ENCODE data around the gene TRIM63. TPM values are rescaled to one million over a fixed set of nuclear protein-coding genes. Genes with fewer than 3 reads are reported as not detected.

The TRIM63 gene
- total RNA-seq, 1 experiment from 2014 or later, result not detected

- Histone ChIP-seq H3K27ac (ENCODE audit: low read depth, low read length, poor library complexity, severe bottlenecking) (no peak overlapping the region), H3K4me3 (ENCODE audit: low read depth, low read length, poor library complexity, severe bottlenecking) (no peak overlapping the region), H3K36me3 (ENCODE audit: insufficient read depth, low read length, poor library complexity, severe bottlenecking) (no peaks in the 10 kb centered on the region), H3K27me3 (replicated peaks; ENCODE audit: insufficient read depth, low read depth, low read length, poor library complexity) (peaks cover 33% of the 10 kb centered on the region), H3K4me1 (ENCODE audit: insufficient read depth, low read length, poor library complexity, severe bottlenecking) (no peaks in the 10 kb centered on the region), H3K9me3 (ENCODE audit: low read depth, low read length, poor library complexity, severe bottlenecking) (no peaks in the 10 kb centered on the region)
- intact Hi-C loops (cut with micrococcal nuclease; ENCODE audit: unreplicated experiment), result no loop called here
- ChIA-PET POLR2A (ENCODE audit: low non-redundant PET) (no interaction called here), CTCF (no interaction called here)
- no peak for DNase-seq (ENCODE audit: low spot score)
- TF ChIP-seq CTCF (conservative IDR thresholded peaks at IDR 0.05; ENCODE audit: low read depth, low read length) (no peak), EZH2 (IDR thresholded peaks at IDR 0.05; ENCODE audit: borderline replicate concordance, low read depth, low read length, poor library complexity, severe bottlenecking) (no peak)
- BruUV-seq (replicated peaks), result no TSS peak
Observed at GRCh38 chr1:26060832-26061574, 6.4 kb downstream of the TRIM63 start.

GRCh38 chr1:26059906-26060305, 7.5 kb downstream of the TRIM63 start:
- Histone ChIP-seq H3K4me1 (ENCODE audit: insufficient read depth, low read length, poor library complexity, severe bottlenecking) (no peaks in the 10 kb centered on the region), H3K27ac (ENCODE audit: low read depth, low read length, poor library complexity, severe bottlenecking) (no peak overlapping the region), H3K27me3 (replicated peaks; ENCODE audit: insufficient read depth, low read depth, low read length, poor library complexity) (peaks cover 40% of the 10 kb centered on the region), H3K4me3 (ENCODE audit: low read depth, low read length, poor library complexity, severe bottlenecking) (no peak overlapping the region), H3K36me3 (ENCODE audit: insufficient read depth, low read length, poor library complexity, severe bottlenecking) (no peaks in the 10 kb centered on the region), H3K9me3 (ENCODE audit: low read depth, low read length, poor library complexity, severe bottlenecking) (no peaks in the 10 kb centered on the region)
- intact Hi-C loops (cut with micrococcal nuclease; ENCODE audit: unreplicated experiment), result no loop called here
- DNase-seq (ENCODE audit: low spot score), result no peak
- ChIA-PET POLR2A (ENCODE audit: low non-redundant PET) (no interaction called here), CTCF (interaction anchor here (0.5 kb wide), 1 partner anchor 377 kb away, joined by 3 read pairs; no protein-coding TSS in a partner anchor)
- no peak for TF ChIP-seq EZH2 (IDR thresholded peaks at IDR 0.05; ENCODE audit: borderline replicate concordance, low read depth, low read length, poor library complexity, severe bottlenecking)
- no peak for TF ChIP-seq CTCF (conservative IDR thresholded peaks at IDR 0.05; ENCODE audit: low read depth, low read length)
- no TSS peak for BruUV-seq (replicated peaks)

- POLR2A ChIA-PET (ENCODE audit: low non-redundant PET), result interaction anchor here (0.5 kb wide), 1 partner anchor 443 kb away, joined by 8 read pairs; no protein-coding TSS in a partner anchor
- BruUV-seq (replicated peaks), result no TSS peak
- no peaks in the 10 kb centered on the region for H3K36me3 ChIP-seq (ENCODE audit: insufficient read depth, low read length, poor library complexity, severe bottlenecking)
Observed at GRCh38 chr1:26058052-26058595, 9.3 kb downstream of the TRIM63 start.

More at GRCh38 chr1:26058052-26058595, 9.3 kb downstream of the TRIM63 start:
- intact Hi-C loops (cut with micrococcal nuclease; ENCODE audit: unreplicated experiment), result no loop called here
- DNase-seq (ENCODE audit: low spot score), result no peak
- no peak overlapping the region for H3K4me3 ChIP-seq (ENCODE audit: low read depth, low read length, poor library complexity, severe bottlenecking)
- no peak overlapping the region for H3K27ac ChIP-seq (ENCODE audit: low read depth, low read length, poor library complexity, severe bottlenecking)
- H3K27me3 ChIP-seq (replicated peaks; ENCODE audit: insufficient read depth, low read depth, low read length, poor library complexity), result peaks cover 53% of the 10 kb centered on the region
- no peaks in the 10 kb centered on the region for H3K9me3 ChIP-seq (ENCODE audit: low read depth, low read length, poor library complexity, severe bottlenecking)
- no peaks in the 10 kb centered on the region for H3K4me1 ChIP-seq (ENCODE audit: insufficient read depth, low read length, poor library complexity, severe bottlenecking)
- TF ChIP-seq EZH2 (IDR thresholded peaks at IDR 0.05; ENCODE audit: borderline replicate concordance, low read depth, low read length, poor library complexity, severe bottlenecking) (no peak), CTCF (conservative IDR thresholded peaks at IDR 0.05; ENCODE audit: low read depth, low read length) (no peak)
- CTCF ChIA-PET, result no interaction called here

Data from A673 (cell line).